Measurements from ENCODE around the gene CST9. TPM values are rescaled to one million over a fixed set of nuclear protein-coding genes. Genes with fewer than 3 reads are reported as not detected.
"Not testable (repeated sequence)": the region's sequence is repeated elsewhere in the genome, so short reads cannot be mapped to it uniquely, and the experiment has no call there.

CST9 gene
- polyA plus RNA-seq, 2 donors = 0.04 TPM; not detected in 1

GRCh38 chr20:23625236-23625964 is 19.7 kb upstream of the CST9 start:
- H3K4me1 ChIP-seq (ENCODE audit: control insufficient read depth in 2 of 2, insufficient read depth in 2 of 2, low read length in 1 of 2) = peaks cover 6 to 14% of the 10 kb centered on the region in 2 donors
- no peak overlapping the region for H3K27ac ChIP-seq (ENCODE audit: low read depth in 2 of 2, low read length in 1 of 2)
- no peak overlapping the region for H3K4me3 ChIP-seq (ENCODE audit: low read depth in 1 of 2, low read length in 2 of 2)
- H3K9me3 ChIP-seq (ENCODE audit: control insufficient read depth in 2 of 2, insufficient read depth in 1 of 2, low read depth in 1 of 2, low read length in 1 of 2) = no peaks in the 10 kb centered on the region
- no peaks in the 10 kb centered on the region for H3K36me3 ChIP-seq (ENCODE audit: control insufficient read depth in 2 of 2, insufficient read depth in 2 of 2, low read length in 1 of 2)
- H3K27me3 ChIP-seq (ENCODE audit: control insufficient read depth in 1 of 2, insufficient read depth in 2 of 2, low read length in 2 of 2) = no peaks in the 10 kb centered on the region
- 77 to 88% methylated on average over 9 of the region's 9 CpGs for WGBS, 2 donors

- WGBS, 2 donors = 70 to 74% methylated on average over 2 of the region's 2 CpGs
- no peaks in the 10 kb centered on the region for H3K9me3 ChIP-seq (ENCODE audit: control insufficient read depth in 2 of 2, insufficient read depth in 1 of 2, low read depth in 1 of 2, low read length in 1 of 2)
- H3K27me3 ChIP-seq (ENCODE audit: control insufficient read depth in 1 of 2, insufficient read depth in 2 of 2, low read length in 2 of 2) = no peaks in the 10 kb centered on the region
- H3K27ac ChIP-seq (ENCODE audit: low read depth in 2 of 2, low read length in 1 of 2) = peak overlapping the region in 1 of 2 donors; percentile 3
- peaks cover 4 to 8% of the 10 kb centered on the region in 2 donors for H3K4me1 ChIP-seq (ENCODE audit: control insufficient read depth in 2 of 2, insufficient read depth in 2 of 2, low read length in 1 of 2)
- H3K36me3 ChIP-seq (ENCODE audit: control insufficient read depth in 2 of 2, insufficient read depth in 2 of 2, low read length in 1 of 2) = no peaks in the 10 kb centered on the region
- H3K4me3 ChIP-seq (ENCODE audit: low read depth in 1 of 2, low read length in 2 of 2) = no peak overlapping the region
Measured at GRCh38 chr20:23624324-23624691, 18.6 kb upstream of the CST9 start.

GRCh38 chr20:23623666-23624323 is 18.1 kb upstream of the CST9 start:
- Histone ChIP-seq H3K27ac (ENCODE audit: low read depth in 2 of 2, low read length in 1 of 2) (peak overlapping the region in 1 of 2 donors; percentile 3), H3K4me1 (ENCODE audit: control insufficient read depth in 2 of 2, insufficient read depth in 2 of 2, low read length in 1 of 2) (peaks cover 0 to 6% of the 10 kb centered on the region in 2 donors), H3K36me3 (ENCODE audit: control insufficient read depth in 2 of 2, insufficient read depth in 2 of 2, low read length in 1 of 2) (no peaks in the 10 kb centered on the region), H3K9me3 (ENCODE audit: control insufficient read depth in 2 of 2, insufficient read depth in 1 of 2, low read depth in 1 of 2, low read length in 1 of 2) (no peaks in the 10 kb centered on the region), H3K27me3 (ENCODE audit: control insufficient read depth in 1 of 2, insufficient read depth in 2 of 2, low read length in 2 of 2) (no peaks in the 10 kb centered on the region), H3K4me3 (ENCODE audit: low read depth in 1 of 2, low read length in 2 of 2) (no peak overlapping the region)
- WGBS, 2 donors = 55 to 58% methylated on average over 4 of the region's 4 CpGs

- 6 to 16% methylated on average over 4 of the region's 4 CpGs for WGBS, 2 donors
- Histone ChIP-seq H3K4me3 (ENCODE audit: low read depth in 1 of 2, low read length in 2 of 2) (peak overlapping the region in 1 of 2 donors; percentile 27), H3K36me3 (ENCODE audit: control insufficient read depth in 2 of 2, insufficient read depth in 2 of 2, low read length in 1 of 2) (no peaks in the 10 kb centered on the region), H3K27me3 (ENCODE audit: control insufficient read depth in 1 of 2, insufficient read depth in 2 of 2, low read length in 2 of 2) (no peaks in the 10 kb centered on the region), H3K4me1 (ENCODE audit: control insufficient read depth in 2 of 2, insufficient read depth in 2 of 2, low read length in 1 of 2) (peaks cover 0 to 6% of the 10 kb centered on the region in 2 donors), H3K9me3 (ENCODE audit: control insufficient read depth in 2 of 2, insufficient read depth in 1 of 2, low read depth in 1 of 2, low read length in 1 of 2) (no peaks in the 10 kb centered on the region), H3K27ac (ENCODE audit: low read depth in 2 of 2, low read length in 1 of 2) (peak overlapping the region; percentile 78 to 86)
Measured at GRCh38 chr20:23622839-23623343, 17.2 kb upstream of the CST9 start.

GRCh38 chr20:23622401-23622800 is 16.7 kb upstream of the CST9 start:
- 26 to 44% methylated on average over 3 of the region's 3 CpGs for WGBS, 2 donors
- H3K27me3 ChIP-seq (ENCODE audit: control insufficient read depth in 1 of 2, insufficient read depth in 2 of 2, low read length in 2 of 2); H3K36me3 ChIP-seq (ENCODE audit: control insufficient read depth in 2 of 2, insufficient read depth in 2 of 2, low read length in 1 of 2); H3K9me3 ChIP-seq (ENCODE audit: control insufficient read depth in 2 of 2, insufficient read depth in 1 of 2, low read depth in 1 of 2, low read length in 1 of 2); H3K4me3 ChIP-seq (ENCODE audit: low read depth in 1 of 2, low read length in 2 of 2); H3K4me1 ChIP-seq (ENCODE audit: control insufficient read depth in 2 of 2, insufficient read depth in 2 of 2, low read length in 1 of 2): not testable (repeated sequence)
- peak overlapping the region in 1 of 2 donors; percentile 78 for H3K27ac ChIP-seq (ENCODE audit: low read depth in 2 of 2, low read length in 1 of 2)

GRCh38 chr20:23620670-23621386 is 15.1 kb upstream of the CST9 start:
- H3K9me3 ChIP-seq (ENCODE audit: control insufficient read depth in 2 of 2, insufficient read depth in 1 of 2, low read depth in 1 of 2, low read length in 1 of 2); H3K27me3 ChIP-seq (ENCODE audit: control insufficient read depth in 1 of 2, insufficient read depth in 2 of 2, low read length in 2 of 2); H3K36me3 ChIP-seq (ENCODE audit: control insufficient read depth in 2 of 2, insufficient read depth in 2 of 2, low read length in 1 of 2); H3K27ac ChIP-seq (ENCODE audit: low read depth in 2 of 2, low read length in 1 of 2); H3K4me1 ChIP-seq (ENCODE audit: control insufficient read depth in 2 of 2, insufficient read depth in 2 of 2, low read length in 1 of 2); H3K4me3 ChIP-seq (ENCODE audit: low read depth in 1 of 2, low read length in 2 of 2): not testable (repeated sequence)
- 69 to 73% methylated on average over 11 of the region's 11 CpGs for WGBS, 2 donors

GRCh38 chr20:23614163-23614562 is 8.4 kb upstream of the CST9 start:
- no peaks in the 10 kb centered on the region for H3K27me3 ChIP-seq (ENCODE audit: control insufficient read depth in 1 of 2, insufficient read depth in 2 of 2, low read length in 2 of 2)
- no peaks in the 10 kb centered on the region for H3K36me3 ChIP-seq (ENCODE audit: control insufficient read depth in 2 of 2, insufficient read depth in 2 of 2, low read length in 1 of 2)
- H3K4me1 ChIP-seq (ENCODE audit: control insufficient read depth in 2 of 2, insufficient read depth in 2 of 2, low read length in 1 of 2) = no peaks in the 10 kb centered on the region
- peak overlapping the region in 1 of 2 donors; percentile 49 for H3K27ac ChIP-seq (ENCODE audit: low read depth in 2 of 2, low read length in 1 of 2)
- WGBS, 2 donors = 85 to 88% methylated on average over 5 of the region's 5 CpGs
- no peak overlapping the region for H3K4me3 ChIP-seq (ENCODE audit: low read depth in 1 of 2, low read length in 2 of 2)
- no peaks in the 10 kb centered on the region for H3K9me3 ChIP-seq (ENCODE audit: control insufficient read depth in 2 of 2, insufficient read depth in 1 of 2, low read depth in 1 of 2, low read length in 1 of 2)

GRCh38 chr20:23613676-23614075 is 8.0 kb upstream of the CST9 start:
- Histone ChIP-seq H3K4me3 (ENCODE audit: low read depth in 1 of 2, low read length in 2 of 2) (no peak overlapping the region), H3K9me3 (ENCODE audit: control insufficient read depth in 2 of 2, insufficient read depth in 1 of 2, low read depth in 1 of 2, low read length in 1 of 2) (no peaks in the 10 kb centered on the region), H3K27me3 (ENCODE audit: control insufficient read depth in 1 of 2, insufficient read depth in 2 of 2, low read length in 2 of 2) (no peaks in the 10 kb centered on the region), H3K36me3 (ENCODE audit: control insufficient read depth in 2 of 2, insufficient read depth in 2 of 2, low read length in 1 of 2) (no peaks in the 10 kb centered on the region), H3K4me1 (ENCODE audit: control insufficient read depth in 2 of 2, insufficient read depth in 2 of 2, low read length in 1 of 2) (no peaks in the 10 kb centered on the region), H3K27ac (ENCODE audit: low read depth in 2 of 2, low read length in 1 of 2) (peak overlapping the region in 1 of 2 donors; percentile 52)

GRCh38 chr20:23612396-23612795 is 6.7 kb upstream of the CST9 start:
- no peaks in the 10 kb centered on the region for H3K9me3 ChIP-seq (ENCODE audit: control insufficient read depth in 2 of 2, insufficient read depth in 1 of 2, low read depth in 1 of 2, low read length in 1 of 2)
- no peaks in the 10 kb centered on the region for H3K27me3 ChIP-seq (ENCODE audit: control insufficient read depth in 1 of 2, insufficient read depth in 2 of 2, low read length in 2 of 2)
- H3K4me1 ChIP-seq (ENCODE audit: control insufficient read depth in 2 of 2, insufficient read depth in 2 of 2, low read length in 1 of 2) = no peaks in the 10 kb centered on the region
- no peak overlapping the region for H3K27ac ChIP-seq (ENCODE audit: low read depth in 2 of 2, low read length in 1 of 2)
- H3K36me3 ChIP-seq (ENCODE audit: control insufficient read depth in 2 of 2, insufficient read depth in 2 of 2, low read length in 1 of 2) = no peaks in the 10 kb centered on the region
- no peak overlapping the region for H3K4me3 ChIP-seq (ENCODE audit: low read depth in 1 of 2, low read length in 2 of 2)
- 53 to 60% methylated on average over 2 of the region's 2 CpGs for WGBS, 2 donors
